GM04503 (cell line): ENCODE data around the gene SNX25.
"Not testable (repeated sequence)": the region's sequence is repeated elsewhere in the genome, so short reads cannot be mapped to it uniquely, and the experiment has no call there.

Experiments
- DNase-seq: peaks from one replicate; pipeline ENCODE4 v3.0.0-alpha.2; 2012; ENCODE audit warnings: low read depth

Gene SNX25

DNA sequence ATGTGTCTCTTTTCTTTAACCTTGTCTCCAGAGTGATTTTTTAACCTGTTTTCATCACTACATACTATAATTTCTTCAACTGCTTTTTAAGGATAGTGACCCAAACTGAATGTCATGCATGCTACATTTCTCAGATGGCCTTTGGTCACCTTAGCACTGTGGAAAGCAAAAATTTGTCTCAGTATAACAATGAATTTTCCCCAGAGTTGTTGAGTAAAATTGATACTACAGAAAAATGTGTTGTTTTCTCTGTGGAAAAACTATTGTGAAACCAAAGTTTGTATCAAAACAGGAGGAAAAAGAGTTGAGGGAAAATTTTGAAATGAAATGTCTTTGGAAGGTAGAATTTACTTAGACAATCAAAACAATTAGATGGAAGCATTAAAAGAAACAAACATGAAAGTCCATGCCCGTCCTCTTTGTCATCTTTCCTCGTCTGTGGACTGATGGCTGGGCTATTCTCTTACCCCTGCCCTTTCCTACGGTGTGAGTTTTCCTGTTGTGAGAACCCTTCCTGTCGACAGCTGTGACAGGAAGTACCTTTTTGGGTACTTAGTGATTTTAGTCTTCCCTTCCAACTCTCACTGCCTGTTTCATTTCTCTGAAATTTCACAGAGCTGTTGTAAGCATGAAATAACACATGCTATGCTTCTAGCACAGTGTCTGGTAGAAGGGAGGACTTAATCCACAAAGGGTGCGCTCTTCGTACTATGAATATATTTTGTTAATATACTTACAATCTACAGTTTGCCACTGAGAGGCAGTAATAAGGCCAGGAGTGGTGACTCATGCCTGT lies 135.5 kb downstream of the SNX25 start:
- DNase-seq: no peak

DNA sequence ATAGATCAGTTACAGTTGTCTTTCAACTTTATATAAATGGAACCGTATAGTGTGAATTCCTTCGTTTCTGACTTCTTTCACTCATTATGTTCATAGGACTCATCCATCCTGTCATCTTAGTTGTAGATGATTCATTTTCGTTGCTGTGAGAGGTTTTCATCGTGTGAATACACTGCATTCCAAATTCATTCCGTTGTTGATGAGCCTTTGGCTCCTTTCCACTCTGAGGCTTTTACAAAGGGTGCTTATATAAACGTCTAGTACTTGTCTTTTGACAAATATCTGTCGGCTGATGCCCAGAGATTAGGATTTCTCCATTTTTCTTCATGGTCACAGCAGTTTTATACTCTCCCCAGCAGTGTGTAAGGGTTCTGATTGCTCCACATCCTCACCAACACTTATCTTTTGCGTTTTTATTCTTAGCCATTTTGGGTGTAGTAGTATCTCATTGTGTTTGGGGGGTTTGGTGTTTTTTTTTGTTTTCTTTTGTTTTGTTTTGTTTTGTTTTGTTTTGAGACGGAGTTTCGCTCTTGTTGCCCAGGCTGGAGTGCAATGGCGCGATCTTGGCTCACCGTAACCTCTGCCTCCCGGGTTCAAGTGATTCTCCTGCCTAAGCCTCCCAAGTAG lies 137.7 kb downstream of the SNX25 start:
- DNase-seq: no peak

DNA sequence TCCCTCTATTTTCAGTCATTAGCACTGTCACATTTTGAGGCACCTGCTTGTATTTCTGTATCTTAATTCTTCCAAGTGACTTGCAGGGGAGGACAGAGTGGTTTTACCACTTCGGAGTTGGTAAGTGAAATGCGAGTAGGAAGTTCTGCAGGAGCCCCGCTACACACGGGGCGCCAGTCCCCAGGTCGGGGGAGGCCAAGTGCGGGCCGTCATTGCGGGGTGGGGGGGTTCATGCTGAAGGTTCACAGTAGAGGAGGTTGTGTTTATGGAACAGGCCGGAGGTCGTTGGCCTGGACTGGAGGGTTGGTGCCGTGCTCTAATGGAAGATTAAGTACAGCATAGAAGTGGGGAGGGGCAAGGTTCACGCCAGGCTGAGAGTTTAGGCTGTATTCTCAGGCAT lies 142.3 kb downstream of the SNX25 start:
- DNase-seq: no peak

DNA sequence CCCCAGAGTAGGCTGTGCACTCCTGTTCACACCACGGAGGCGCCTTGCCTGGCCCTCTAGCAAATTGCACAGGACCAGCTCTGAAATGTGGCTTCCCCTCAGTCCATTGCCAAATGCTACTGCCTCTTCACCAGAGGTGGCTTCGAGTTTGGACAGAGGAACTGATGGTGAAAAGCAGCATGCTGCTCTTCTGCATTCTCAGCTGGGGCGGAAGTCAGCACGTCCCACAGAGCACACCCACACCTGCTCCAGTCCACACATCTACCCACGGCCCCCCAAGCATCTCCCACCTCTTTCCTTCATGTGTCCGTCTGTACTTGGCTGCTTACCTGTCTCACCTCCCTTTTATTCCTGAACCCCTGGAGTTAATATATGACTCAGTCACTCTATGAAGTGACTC lies 142.8 kb downstream of the SNX25 start:
- no peak for DNase-seq

DNA sequence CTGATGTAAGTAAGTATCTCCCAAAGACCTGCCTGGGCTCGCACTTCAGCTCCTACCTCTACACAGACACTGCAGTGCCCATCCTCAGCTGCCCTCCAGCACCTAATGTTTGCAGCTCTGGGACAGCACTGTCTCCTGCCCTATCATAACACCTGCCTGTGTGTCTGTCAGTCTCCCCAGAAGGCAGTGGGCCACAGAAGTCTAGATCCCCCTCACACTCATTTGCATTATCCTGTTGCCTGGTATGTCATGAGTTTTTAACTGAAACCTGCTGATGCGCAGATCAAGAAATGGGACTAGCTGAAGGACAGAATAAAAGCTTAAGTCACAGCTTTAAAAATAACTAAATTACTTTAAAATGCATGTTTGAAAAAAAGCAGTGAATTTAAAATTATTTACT lies 143.3 kb downstream of the SNX25 start:
- no peak for DNase-seq

DNA sequence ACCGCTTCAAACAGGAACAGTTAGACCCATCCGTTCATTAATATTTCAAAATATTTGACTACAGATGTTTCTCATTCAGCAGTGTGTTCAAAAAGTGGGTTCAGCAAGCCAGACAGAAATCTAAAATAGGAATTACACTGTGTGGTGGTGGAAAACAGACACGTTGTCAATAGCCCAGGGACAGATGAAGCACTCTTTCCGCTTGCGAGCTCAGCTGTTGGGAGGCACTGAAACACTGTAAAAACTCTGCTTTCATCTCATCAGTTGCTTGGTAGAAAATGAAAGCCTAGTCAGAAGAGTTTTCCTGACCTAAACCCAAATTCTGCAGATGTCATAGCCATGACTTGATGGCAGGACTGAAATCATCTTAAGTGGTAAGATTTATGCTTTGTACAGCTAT lies 147.8 kb downstream of the SNX25 start:
- DNase-seq: no peak

DNA sequence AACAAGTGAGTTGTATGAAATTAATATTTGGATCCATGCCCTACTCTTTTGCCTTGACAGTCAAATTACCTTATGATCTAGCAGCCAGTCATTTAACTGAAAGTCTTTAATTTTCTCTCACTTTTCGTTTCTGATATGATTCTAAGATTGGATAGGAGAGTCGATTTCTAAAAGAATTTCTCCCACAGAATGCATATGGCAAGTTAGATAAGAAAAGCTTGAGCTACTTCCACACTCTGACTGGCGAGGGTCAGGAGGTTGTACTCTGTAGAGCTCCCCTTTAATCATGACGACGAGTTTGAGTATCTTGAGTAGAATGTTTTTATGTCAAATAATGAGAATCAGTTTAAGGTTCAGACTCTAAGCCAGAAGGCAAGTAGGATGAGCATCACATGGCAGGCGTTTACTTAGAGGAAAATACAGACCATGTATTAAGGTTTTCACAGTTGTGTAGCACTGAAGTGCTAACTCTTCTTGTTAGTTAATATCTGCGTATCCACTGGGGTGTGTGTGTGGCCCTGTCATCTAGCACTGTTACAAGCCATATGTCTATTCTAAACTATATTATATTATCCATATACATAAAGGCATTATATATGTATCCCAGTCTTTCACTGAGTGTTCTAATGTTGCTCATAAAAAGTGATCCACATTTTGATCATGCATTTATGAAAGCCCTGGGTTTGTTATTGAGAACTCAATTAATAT lies 148.5 kb downstream of the SNX25 start:
- DNase-seq: no peak

DNA sequence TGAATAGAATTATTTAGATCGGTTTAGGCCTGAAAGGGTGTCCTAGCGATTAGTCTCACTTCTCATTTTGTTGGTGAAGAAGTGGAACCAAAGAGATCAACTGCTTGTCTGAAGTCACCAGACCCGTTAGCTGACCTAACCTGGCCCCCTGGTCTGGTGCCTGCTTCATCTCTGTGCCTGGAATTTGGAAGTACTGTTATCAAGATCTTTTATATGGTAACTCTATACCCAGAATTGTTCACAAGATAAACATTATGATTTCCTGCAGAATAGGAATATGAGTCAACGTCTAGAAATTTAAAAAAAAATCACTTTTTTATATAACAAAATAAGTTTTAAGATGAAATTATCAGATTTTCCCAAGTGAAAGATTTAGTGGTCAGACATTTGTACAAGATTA lies 149.1 kb downstream of the SNX25 start:
- no peak for DNase-seq

DNA sequence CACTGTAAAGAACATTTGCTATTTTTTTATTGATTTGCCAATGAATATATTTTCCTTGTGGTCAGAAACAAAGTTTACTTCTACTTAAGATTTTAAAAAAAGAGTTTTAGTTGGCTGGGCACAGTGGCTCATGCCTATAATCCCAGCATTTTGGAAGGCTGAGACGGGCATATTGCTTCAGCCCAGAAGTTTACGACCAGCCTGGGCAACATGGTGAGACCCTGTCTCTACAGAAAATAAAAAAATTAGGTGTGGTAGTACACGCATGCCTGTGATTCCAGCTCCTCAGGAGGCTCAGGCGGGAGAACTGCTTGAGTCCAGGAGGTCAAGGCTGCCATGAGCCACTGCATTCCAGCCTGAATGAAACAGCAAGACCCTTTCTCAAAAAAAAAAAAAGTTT lies 149.6 kb downstream of the SNX25 start:
- no peak for DNase-seq

DNA sequence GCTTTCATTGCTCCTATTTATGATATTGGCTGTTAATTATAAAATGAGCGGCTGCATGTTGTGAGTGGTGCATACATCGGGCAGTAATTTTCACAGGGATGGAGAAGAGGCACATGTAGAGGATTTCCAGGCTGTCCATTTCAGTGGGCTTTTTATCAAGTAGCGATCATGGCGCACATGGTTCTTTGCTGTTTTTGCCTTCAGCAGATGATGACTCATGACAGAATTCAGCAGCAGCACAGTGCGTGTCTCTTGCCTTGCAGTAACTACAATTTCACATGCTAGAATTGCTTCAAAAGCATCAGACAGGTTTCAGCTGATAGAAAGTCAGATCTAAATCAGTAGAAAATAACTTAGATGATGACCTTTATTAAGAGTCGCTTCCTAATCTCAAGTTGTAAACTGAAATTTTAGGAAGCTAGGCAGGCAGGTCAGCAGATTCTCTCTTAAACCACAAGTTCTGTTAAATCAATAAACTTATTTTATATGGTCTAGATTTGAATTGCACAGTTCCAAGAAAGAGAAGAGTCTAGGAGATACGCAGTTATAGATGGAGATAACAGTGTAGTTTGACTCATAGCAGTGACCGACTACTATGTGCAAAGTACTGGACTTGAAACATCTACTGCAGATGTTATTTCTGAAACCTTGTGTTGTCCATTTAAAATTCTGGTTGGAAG lies 150.5 kb downstream of the SNX25 start:
- DNase-seq: no peak

DNA sequence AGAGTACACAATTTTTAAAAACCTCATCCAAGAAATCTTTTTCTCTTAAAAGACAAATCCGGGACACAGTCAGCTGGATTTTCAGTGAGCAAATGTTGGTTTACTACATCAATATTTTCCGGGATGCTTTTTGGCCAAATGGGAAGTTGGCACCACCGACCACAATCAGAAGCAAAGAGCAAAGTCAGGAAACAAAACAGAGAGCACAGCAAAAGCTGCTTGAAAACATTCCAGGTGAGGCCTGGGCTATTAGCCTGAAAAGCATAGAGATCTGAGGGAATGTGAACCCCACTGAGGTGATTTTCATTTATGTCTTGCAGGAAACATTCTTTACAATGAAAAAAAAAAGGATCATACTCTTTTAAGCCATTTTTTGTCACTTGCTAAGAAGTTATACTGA lies 152.5 kb downstream of the SNX25 start:
- no peak for DNase-seq

DNA sequence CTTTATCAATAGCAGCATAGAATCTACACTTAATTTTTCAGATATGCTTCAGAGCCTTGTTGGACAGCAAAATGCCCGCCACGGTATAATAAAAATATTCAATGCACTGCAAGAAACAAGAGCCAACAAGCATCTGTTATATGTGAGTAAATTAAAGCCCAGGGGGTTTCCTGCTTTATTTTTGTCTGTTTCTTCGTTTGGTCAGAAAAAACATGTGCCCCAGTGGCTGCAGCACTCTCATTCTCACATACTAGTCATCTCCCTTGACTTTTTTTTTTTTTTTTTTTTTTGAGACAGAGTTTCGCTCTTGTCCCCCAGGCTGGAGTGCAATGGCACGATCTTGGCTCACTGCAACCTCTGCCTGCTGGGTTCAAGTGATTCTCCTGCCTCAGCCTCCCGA lies 153.2 kb downstream of the SNX25 start:
- not testable (repeated sequence) for DNase-seq

DNA sequence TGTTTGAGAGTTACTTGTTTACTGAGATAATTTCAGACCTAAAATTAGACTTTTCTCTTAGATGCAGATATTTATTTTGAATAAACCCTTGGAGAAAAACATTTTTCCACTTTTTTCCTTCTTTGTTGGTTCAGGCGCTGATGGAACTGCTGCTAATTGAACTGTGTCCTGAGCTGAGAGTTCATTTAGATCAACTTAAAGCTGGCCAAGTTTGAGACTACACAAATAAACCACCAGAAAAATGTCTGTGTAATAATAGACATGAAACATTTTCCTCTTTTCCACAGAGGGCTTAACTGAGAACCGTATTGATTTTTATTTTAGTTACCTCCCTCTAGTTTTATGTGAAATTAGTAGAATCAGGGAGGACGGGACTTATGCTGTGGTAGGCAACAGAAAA lies 153.9 kb downstream of the SNX25 start:
- no peak for DNase-seq

DNA sequence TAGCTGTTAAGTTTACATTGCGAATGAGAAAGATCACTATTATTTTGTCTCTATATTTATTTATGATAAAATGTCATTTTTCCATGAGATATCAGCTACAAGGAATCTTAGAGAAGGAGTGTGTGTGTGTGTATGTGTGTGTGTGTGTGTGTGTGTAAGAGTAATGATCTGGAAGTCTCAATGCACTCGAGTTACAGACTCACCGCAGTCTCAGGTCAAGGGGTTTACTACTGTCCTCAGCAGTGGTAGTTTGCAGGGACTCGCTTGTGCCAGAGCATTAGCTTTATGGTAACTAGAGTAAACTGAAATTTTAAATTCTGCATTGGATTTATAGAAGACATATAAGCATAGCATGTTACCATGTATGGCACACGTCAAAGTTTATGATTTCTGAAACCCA lies 155.5 kb downstream of the SNX25 start:
- no peak for DNase-seq

DNA sequence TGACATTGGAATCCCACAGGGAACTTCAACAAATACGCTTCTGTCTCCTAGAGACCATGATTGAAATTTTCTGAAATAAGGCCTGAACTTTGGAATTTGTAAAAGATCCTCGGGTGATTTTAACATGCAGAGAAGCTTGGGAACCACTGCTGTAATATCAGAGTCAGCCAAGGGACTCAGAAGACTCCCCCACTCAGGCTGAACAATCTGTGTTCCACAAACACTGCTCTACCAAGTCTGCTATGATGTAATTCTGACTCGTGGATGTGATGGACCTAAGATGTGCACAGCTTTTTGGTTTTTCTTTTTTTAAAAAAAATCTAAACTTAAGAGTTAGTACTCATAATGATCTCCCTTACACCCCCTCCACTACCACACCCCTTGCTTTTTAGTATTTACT lies 160.3 kb downstream of the SNX25 start:
- no peak for DNase-seq

DNA sequence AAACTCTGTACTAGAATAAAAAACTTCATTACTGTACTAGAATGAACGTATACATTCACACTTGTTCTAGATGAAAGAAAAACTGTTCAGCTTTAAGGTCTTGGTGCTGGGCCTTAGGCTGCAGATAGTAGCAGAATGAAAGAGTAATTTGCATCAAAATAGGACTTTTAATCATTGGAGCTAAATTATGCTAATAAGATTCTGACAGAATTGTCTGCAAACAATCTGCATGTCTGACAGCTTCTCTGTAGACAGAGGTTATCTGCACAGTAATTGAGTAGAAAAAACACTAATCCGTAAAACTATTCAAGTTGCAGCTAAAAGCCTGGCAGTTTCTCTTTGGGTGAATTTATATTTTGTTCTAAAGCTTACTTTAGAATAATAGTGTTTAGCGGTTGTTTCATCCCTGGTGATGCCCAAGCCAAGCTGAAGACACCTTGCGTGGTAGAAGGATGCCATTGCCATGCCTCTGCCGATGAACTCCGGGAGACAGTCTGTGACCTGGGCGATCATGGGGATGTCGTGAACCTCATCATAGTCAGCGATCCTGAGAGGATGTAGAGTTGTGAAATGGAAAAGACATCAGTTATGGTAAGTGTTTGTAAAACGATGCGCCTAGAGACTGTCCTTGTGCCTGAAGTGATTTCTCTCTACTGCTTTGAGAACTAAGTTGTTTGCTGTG lies 161.0 kb downstream of the SNX25 start:
- DNase-seq: no peak

DNA sequence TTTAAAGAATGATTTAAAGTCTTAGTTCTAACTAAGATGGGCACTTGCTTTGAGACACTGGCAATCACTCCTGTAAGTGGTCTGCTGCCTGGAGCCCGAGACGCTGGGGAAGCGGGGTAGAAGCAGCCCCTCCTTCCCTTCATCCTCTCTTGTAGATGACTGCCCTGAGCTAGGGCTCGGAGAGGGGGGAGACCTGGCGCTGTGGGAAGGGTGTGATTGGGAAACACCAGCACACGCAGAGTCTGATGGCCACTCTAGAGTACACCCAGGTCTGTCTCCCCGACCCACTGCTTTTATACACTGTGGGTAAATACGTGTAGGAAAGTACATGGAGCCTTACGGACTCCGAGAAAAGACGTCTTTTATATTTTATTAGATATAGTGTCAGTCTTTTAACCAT lies 162.3 kb downstream of the SNX25 start:
- no peak for DNase-seq

DNA sequence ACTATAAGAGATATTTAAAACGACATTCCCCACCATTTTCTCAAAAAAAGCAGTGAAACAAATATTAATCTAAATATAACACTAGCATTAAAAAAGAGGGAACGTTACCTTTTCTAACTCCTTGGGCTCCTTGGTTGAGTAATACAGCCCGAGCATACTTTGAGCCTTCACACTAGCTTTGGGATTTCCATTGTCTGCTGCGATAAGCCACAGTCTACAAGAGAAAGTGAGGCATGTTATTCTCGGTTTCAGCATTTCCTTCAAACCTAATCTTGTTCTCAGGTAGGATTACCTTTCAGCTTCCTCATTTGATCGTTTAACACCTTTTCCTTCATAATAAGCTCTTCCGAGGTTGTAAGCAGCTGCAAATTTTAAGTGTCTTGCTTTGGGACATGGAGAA lies 164.6 kb downstream of the SNX25 start:
- DNase-seq: no peak

DNA sequence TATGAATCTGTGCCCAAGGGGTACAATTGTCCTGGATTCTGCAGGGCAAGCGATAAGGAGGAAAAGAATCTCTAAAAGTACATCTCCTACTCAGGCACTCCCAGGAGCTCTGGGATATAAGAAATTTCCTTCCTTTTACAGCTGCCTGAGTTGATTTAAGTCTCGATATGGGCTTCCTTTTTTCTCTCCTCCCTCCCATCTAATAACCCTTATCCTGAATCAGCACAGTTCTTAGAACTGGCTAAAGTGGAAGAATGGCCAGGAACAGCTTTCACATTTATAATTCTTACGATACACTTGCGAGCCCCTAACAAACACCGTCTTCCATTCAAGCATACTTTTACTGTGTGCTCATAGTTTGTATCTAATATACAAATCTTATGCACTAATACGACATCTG lies 165.2 kb downstream of the SNX25 start:
- no peak for DNase-seq

DNA sequence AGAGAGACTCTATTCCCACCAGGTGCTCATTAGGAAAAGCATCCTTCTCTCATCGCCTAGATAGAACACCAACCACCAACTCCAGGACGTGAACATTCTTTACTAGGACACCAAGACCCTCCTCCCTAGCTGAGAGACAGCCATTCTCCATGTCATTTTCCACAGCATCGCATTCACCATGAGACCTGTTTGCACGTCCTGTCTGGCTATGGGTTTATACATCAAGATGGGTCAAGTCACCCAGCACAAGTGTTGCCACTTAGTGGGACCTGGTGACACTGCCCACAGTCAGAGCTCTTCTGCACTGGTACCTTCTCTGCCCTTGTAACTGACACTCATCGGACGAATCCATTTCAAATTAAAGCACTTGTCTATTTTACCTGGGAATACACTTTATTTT lies 168.9 kb downstream of the SNX25 start:
- no peak for DNase-seq

DNA sequence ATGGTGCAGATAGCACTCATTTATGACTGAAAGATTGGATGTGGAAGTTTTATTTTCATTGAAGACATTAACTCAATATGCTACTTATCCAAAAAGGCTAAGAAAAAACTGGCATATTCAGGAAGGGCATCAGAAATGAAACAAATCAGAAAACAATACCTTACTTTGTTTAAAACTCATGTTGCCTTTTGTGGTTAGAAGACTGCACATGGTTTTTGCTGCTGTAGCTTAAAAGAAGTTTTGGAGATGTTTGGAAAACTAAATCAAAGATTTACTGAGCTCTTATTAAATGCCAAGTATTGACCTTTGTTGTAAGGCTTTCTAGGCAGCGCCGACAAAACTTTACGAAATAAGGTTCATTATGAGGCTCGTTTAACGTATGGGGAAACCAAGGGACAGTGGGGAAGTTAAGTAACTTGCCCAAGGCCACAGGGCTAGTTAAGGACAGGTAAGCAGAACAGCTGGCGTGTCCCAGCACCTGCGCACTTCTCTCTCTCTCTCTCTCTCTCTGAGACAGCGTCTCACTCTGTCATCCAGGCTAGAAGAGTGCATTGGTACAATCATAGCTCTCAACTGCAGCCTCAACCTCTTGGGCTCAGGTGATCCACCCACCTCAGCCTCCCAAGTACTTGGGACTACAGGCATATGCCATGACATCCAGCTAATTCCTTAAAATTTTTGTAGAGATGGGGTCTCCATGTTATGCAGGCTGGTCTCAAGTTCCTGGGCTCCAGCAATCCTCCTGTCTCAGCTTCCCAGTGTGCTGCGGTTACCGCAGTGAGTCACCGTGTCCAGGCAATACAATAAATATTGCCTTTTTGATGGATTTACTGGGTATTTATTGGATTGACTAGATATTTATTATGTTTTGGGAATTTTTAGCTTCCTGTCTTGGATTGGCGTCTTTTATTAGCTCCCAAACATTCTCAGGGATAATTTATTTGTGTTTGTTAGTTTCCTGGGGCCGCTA lies 170.2 kb downstream of the SNX25 start:
- DNase-seq: no peak
